ENCODE results near the gene ENOX2. TPM values are rescaled to one million over a fixed set of nuclear protein-coding genes. Genes with fewer than 3 reads are reported as not detected.

The ENOX2 gene
- total RNA-seq, 5 donors from 2014 or later (not counting 1 experiment from before 2014, with no cell fraction given), result 10.4 to 17.1 (median 13.5) TPM

DNA sequence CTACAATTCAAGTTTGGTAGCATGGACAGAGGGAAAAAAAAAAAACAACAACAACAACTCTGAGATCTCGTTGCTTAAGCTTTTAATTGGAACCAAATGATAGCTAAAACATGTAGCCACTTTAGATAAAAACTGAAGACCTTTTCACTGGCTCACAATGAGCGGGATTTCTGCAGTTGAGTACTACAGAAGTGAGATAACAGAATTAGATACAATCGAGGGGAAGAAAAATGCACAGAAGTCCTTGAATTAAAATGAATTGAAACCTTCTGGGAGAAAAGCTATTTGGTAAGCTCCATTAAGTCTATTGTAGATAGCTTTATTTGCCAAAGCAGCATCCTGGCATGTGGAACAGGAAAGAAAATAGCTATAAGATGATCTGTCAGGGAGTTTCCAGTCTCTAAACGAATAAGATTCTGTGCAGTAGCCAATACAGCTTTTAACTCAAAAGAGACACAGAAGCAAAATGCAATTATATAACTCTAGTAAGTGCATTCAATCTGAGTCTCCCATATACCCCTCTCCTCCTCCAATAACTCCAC lies 248.5 kb downstream of the ENOX2 start:
- ChIA-PET CTCF (no interaction called here), POLR2A (interaction anchor here in 1 of 2 donors (0.6 kb wide), 1 partner anchor 274 kb away, joined by 5 read pairs; no protein-coding TSS in a partner anchor)
- Histone ChIP-seq H3K27me3 (replicated peaks in 1 of 2; ENCODE audit: control insufficient read depth in 2 of 2, extremely low read depth in 1 of 2, insufficient read depth in 2 of 2, low read length in 1 of 2) (no peaks in the 10 kb centered on the region), H3K9me3 (no peaks in the 10 kb centered on the region), H3K36me3 (ENCODE audit: control insufficient read depth in 2 of 2, extremely low read depth in 1 of 2, insufficient read depth in 1 of 2, low read length in 1 of 2) (peaks cover 0 to 2% of the 10 kb centered on the region in 2 donors), H3K4me3 (ENCODE audit: control insufficient read depth in 1 of 2, extremely low read depth in 1 of 2, low read length in 1 of 2) (no peak overlapping the region), H3K4me1 (ENCODE audit: control insufficient read depth in 1 of 2, extremely low read depth in 1 of 2, insufficient read depth in 2 of 2, low read length in 2 of 2) (no peaks in the 10 kb centered on the region), H3K27ac (ENCODE audit: low read length) (no peak overlapping the region)
- Mint-ChIP-seq H3K9me3 (no peaks in the 10 kb centered on the region), H3K27me3 (peaks cover 0 to 7% of the 10 kb centered on the region in 2 donors), H3K4me1 (no peaks in the 10 kb centered on the region), H3K27ac (no peak overlapping the region), H3K4me3 (no peak overlapping the region), H3K36me3 (peaks cover 34% of the 10 kb centered on the region)
- ATAC-seq (replicated peaks in 1 of 4) (no peak), DNase-seq (no peak)
- no CpG with 5 or more reads among the region's 4 CpGs for WGBS (ENCODE audit: insufficient coverage)

- no peak for ATAC-seq (replicated peaks in 1 of 4)
- 100% methylated on average over 1 of the region's 6 CpGs for WGBS (ENCODE audit: insufficient coverage)
Observed at GRCh38 chrX:130652824-130653578, 250.0 kb downstream of the ENOX2 start.

GRCh38 chrX:130649738-130650137 lies 253.3 kb downstream of the ENOX2 start:
- Histone ChIP-seq H3K9me3 (no peaks in the 10 kb centered on the region), H3K36me3 (ENCODE audit: control insufficient read depth in 2 of 2, extremely low read depth in 1 of 2, insufficient read depth in 1 of 2, low read length in 1 of 2) (peaks cover 0 to 3% of the 10 kb centered on the region in 2 donors), H3K4me3 (ENCODE audit: control insufficient read depth in 1 of 2, extremely low read depth in 1 of 2, low read length in 1 of 2) (no peak overlapping the region), H3K27ac (ENCODE audit: low read length) (no peak overlapping the region), H3K4me1 (ENCODE audit: control insufficient read depth in 1 of 2, extremely low read depth in 1 of 2, insufficient read depth in 2 of 2, low read length in 2 of 2) (no peaks in the 10 kb centered on the region), H3K27me3 (replicated peaks in 1 of 2; ENCODE audit: control insufficient read depth in 2 of 2, extremely low read depth in 1 of 2, insufficient read depth in 2 of 2, low read length in 1 of 2) (no peaks in the 10 kb centered on the region)
- ChIA-PET POLR2A (no interaction called here), CTCF (no interaction called here)
- Mint-ChIP-seq H3K9me3 (no peaks in the 10 kb centered on the region), H3K27ac (no peak overlapping the region), H3K27me3 (no peaks in the 10 kb centered on the region), H3K4me3 (no peak overlapping the region), H3K36me3 (peaks cover 29% of the 10 kb centered on the region), H3K4me1 (no peaks in the 10 kb centered on the region)
- DNase-seq (no peak), ATAC-seq (replicated peaks in 1 of 4) (no peak)

More at GRCh38 chrX:130652824-130653578, 250.0 kb downstream of the ENOX2 start:
- Histone ChIP-seq H3K27me3 (replicated peaks in 1 of 2; ENCODE audit: control insufficient read depth in 2 of 2, extremely low read depth in 1 of 2, insufficient read depth in 2 of 2, low read length in 1 of 2) (no peaks in the 10 kb centered on the region), H3K4me3 (ENCODE audit: control insufficient read depth in 1 of 2, extremely low read depth in 1 of 2, low read length in 1 of 2) (no peak overlapping the region), H3K27ac (ENCODE audit: low read length) (no peak overlapping the region), H3K4me1 (ENCODE audit: control insufficient read depth in 1 of 2, extremely low read depth in 1 of 2, insufficient read depth in 2 of 2, low read length in 2 of 2) (no peaks in the 10 kb centered on the region), H3K9me3 (no peaks in the 10 kb centered on the region), H3K36me3 (ENCODE audit: control insufficient read depth in 2 of 2, extremely low read depth in 1 of 2, insufficient read depth in 1 of 2, low read length in 1 of 2) (no peaks in the 10 kb centered on the region)
- ChIA-PET CTCF (no interaction called here), POLR2A (interaction anchor here in 1 of 2 donors (0.6 kb wide), 1 partner anchor 8 kb away, joined by 4 read pairs; no protein-coding TSS in a partner anchor)
- peaks cover 0 to 3% of the 10 kb centered on the region in 2 donors for H3K27me3 Mint-ChIP-seq
- H3K27ac Mint-ChIP-seq, result no peak overlapping the region
- H3K36me3 Mint-ChIP-seq, result peaks cover 29% of the 10 kb centered on the region
- H3K9me3 Mint-ChIP-seq, result no peaks in the 10 kb centered on the region
- H3K4me1 Mint-ChIP-seq, result no peaks in the 10 kb centered on the region
- DNase-seq, result no peak
- H3K4me3 Mint-ChIP-seq, result no peak overlapping the region

DNA sequence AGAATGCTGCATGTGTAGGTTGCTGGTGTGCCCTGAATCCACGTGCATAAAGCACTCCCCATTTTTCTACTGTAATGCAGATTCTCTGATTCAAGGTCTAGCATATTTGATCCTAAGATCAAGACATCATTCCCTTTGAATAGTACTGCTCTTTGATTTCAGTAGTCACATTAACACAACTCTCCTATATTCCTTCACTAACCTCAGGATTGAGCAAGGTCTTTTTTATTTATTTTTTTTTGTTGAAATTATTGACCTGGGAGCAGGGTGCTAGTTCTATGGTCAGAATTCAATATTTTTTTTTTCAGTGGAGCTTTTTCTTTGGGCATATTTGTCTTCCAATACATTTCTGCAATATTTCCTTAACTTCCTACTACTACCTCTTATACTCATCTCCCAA lies 255.5 kb downstream of the ENOX2 start:
- H3K27me3 Mint-ChIP-seq, result no peaks in the 10 kb centered on the region
- no peak overlapping the region for H3K4me3 Mint-ChIP-seq
- H3K36me3 Mint-ChIP-seq, result peaks cover 38% of the 10 kb centered on the region
- CTCF ChIA-PET, result no interaction called here
- H3K27me3 ChIP-seq (replicated peaks in 1 of 2; ENCODE audit: control insufficient read depth in 2 of 2, extremely low read depth in 1 of 2, insufficient read depth in 2 of 2, low read length in 1 of 2), result no peaks in the 10 kb centered on the region
- H3K9me3 Mint-ChIP-seq, result peaks cover 0 to 9% (median 0%) of the 10 kb centered on the region in 3 donors
- H3K4me3 ChIP-seq (ENCODE audit: control insufficient read depth in 1 of 2, extremely low read depth in 1 of 2, low read length in 1 of 2), result no peak overlapping the region
- peaks cover 0 to 3% of the 10 kb centered on the region in 2 donors for H3K36me3 ChIP-seq (ENCODE audit: control insufficient read depth in 2 of 2, extremely low read depth in 1 of 2, insufficient read depth in 1 of 2, low read length in 1 of 2)
- no peak for DNase-seq
- ATAC-seq (replicated peaks in 1 of 4), result no peak
- H3K27ac Mint-ChIP-seq, result no peak overlapping the region
- POLR2A ChIA-PET, result no interaction called here
- H3K27ac ChIP-seq (ENCODE audit: low read length), result no peak overlapping the region
- no peaks in the 10 kb centered on the region for H3K9me3 ChIP-seq
- no peaks in the 10 kb centered on the region for H3K4me1 Mint-ChIP-seq
- WGBS (ENCODE audit: insufficient coverage), result no CpG with 5 or more reads among the region's 1 CpG
- no peaks in the 10 kb centered on the region for H3K4me1 ChIP-seq (ENCODE audit: control insufficient read depth in 1 of 2, extremely low read depth in 1 of 2, insufficient read depth in 2 of 2, low read length in 2 of 2)

DNA sequence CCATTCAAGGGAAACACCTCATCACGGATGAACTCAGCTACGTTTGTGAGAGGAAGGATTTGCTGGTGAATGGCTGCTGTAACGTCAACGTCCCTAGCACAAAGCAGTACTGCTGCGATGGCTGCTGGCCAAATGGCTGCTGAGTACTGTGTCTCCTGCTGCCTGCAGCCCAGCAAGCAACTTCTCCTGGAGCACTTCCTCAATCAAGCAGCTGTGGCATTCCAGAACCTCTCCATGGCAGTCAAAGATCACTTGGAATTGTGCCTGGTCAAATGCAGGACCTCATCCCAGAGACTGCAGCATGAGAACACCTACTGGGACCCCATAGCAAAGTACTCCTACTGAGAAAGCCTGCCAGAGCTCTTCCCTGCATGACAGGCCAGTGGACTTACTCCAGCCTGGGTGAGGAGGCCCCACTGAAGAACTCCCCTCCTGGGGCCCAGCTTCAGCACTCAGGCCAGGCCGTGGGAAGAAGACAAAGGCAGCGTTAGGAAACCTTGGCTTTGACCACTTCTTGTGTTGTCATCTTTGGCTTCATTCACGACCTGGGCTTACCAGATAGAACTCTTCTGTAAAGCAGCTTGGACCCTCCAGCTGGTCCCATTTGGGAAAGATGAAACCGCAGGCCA lies 256.9 kb downstream of the ENOX2 start:
- no peaks in the 10 kb centered on the region for H3K9me3 ChIP-seq
- WGBS (ENCODE audit: insufficient coverage), result 94% methylated on average over 6 of the region's 9 CpGs
- H3K27me3 Mint-ChIP-seq, result no peaks in the 10 kb centered on the region
- no peaks in the 10 kb centered on the region for H3K27me3 ChIP-seq (replicated peaks in 1 of 2; ENCODE audit: control insufficient read depth in 2 of 2, extremely low read depth in 1 of 2, insufficient read depth in 2 of 2, low read length in 1 of 2)
- DNase-seq (no peak), ATAC-seq (replicated peaks in 1 of 4) (no peak)
- CTCF ChIA-PET, result no interaction called here
- POLR2A ChIA-PET, result interaction anchor here in 1 of 2 donors (0.6 kb wide), 1 partner anchor 20 kb away, joined by 3 read pairs; no protein-coding TSS in a partner anchor
- no peak overlapping the region for H3K4me3 Mint-ChIP-seq
- no peak overlapping the region for H3K27ac Mint-ChIP-seq
- no peaks in the 10 kb centered on the region for H3K4me1 ChIP-seq (ENCODE audit: control insufficient read depth in 1 of 2, extremely low read depth in 1 of 2, insufficient read depth in 2 of 2, low read length in 2 of 2)
- H3K27ac ChIP-seq (ENCODE audit: low read length), result no peak overlapping the region
- H3K4me3 ChIP-seq (ENCODE audit: control insufficient read depth in 1 of 2, extremely low read depth in 1 of 2, low read length in 1 of 2), result no peak overlapping the region
- H3K36me3 ChIP-seq (ENCODE audit: control insufficient read depth in 2 of 2, extremely low read depth in 1 of 2, insufficient read depth in 1 of 2, low read length in 1 of 2), result peaks cover 0 to 3% of the 10 kb centered on the region in 2 donors
- peaks cover 0 to 3% (median 2%) of the 10 kb centered on the region in 3 donors for H3K4me1 Mint-ChIP-seq
- peaks cover 46% of the 10 kb centered on the region for H3K36me3 Mint-ChIP-seq
- peaks cover 0 to 9% (median 0%) of the 10 kb centered on the region in 3 donors for H3K9me3 Mint-ChIP-seq

- Histone ChIP-seq H3K4me3 (ENCODE audit: control insufficient read depth in 1 of 2, extremely low read depth in 1 of 2, low read length in 1 of 2) (no peak overlapping the region), H3K9me3 (no peaks in the 10 kb centered on the region), H3K4me1 (ENCODE audit: control insufficient read depth in 1 of 2, extremely low read depth in 1 of 2, insufficient read depth in 2 of 2, low read length in 2 of 2) (no peaks in the 10 kb centered on the region), H3K27me3 (replicated peaks in 1 of 2; ENCODE audit: control insufficient read depth in 2 of 2, extremely low read depth in 1 of 2, insufficient read depth in 2 of 2, low read length in 1 of 2) (no peaks in the 10 kb centered on the region), H3K27ac (ENCODE audit: low read length) (no peak overlapping the region), H3K36me3 (ENCODE audit: control insufficient read depth in 2 of 2, extremely low read depth in 1 of 2, insufficient read depth in 1 of 2, low read length in 1 of 2) (peaks cover 0 to 3% of the 10 kb centered on the region in 2 donors)
- no peak overlapping the region for H3K27ac Mint-ChIP-seq
- peaks cover 0 to 11% (median 8%) of the 10 kb centered on the region in 3 donors for H3K4me1 Mint-ChIP-seq
- ChIA-PET POLR2A (no interaction called here), CTCF (no interaction called here)
- peaks cover 0 to 7% of the 10 kb centered on the region in 2 donors for H3K27me3 Mint-ChIP-seq
- DNase-seq (no peak), ATAC-seq (replicated peaks in 1 of 4) (no peak)
- peaks cover 32% of the 10 kb centered on the region for H3K36me3 Mint-ChIP-seq
- WGBS (ENCODE audit: insufficient coverage), result no CpG with 5 or more reads among the region's 3 CpGs
- no peak overlapping the region for H3K4me3 Mint-ChIP-seq
- no peaks in the 10 kb centered on the region for H3K9me3 Mint-ChIP-seq
Observed at GRCh38 chrX:130637591-130637990, 265.4 kb downstream of the ENOX2 start.

Measured in T-cell (primary cell).